ENCODE results near the gene DBP. TPM values are rescaled to one million over a fixed set of nuclear protein-coding genes. Genes with fewer than 3 reads are reported as not detected.

The DBP gene
- total RNA-seq, 4 donors from 2014 or later = 8.7 to 13.8 (median 11.6) TPM

- in situ Hi-C loops (cut with MboI; ENCODE audit: low pct_ligation_motif_present in 1 of 4, low pct_unique_long_range_greater_than_20kb in 1 of 4, low sequenced_read_pairs in 3 of 4) = no loop called here
- WGBS, 2 donors (ENCODE audit: low coverage in 1 of 2) = 76% methylated on average over 16 of the region's 16 CpGs; no CpG with 5 or more reads in 1 of the 2 donors
- peak overlapping the region in 1 of 4 donors; percentile 85 for H3K4me3 ChIP-seq
These were observed 1.7 kb upstream of the DBP start for GRCh38 chr19:48638831-48639381.

GRCh38 chr19:48637948-48638830, 1.0 kb upstream of the DBP start:
- in situ Hi-C loops (cut with MboI; ENCODE audit: low pct_ligation_motif_present in 1 of 4, low pct_unique_long_range_greater_than_20kb in 1 of 4, low sequenced_read_pairs in 3 of 4) = no loop called here
- TF ChIP-seq POLR2AphosphoS5 (IDR thresholded peaks at IDR 0.05) (peak in 2 of 3 donors; percentile 76 to 84), POLR2A (IDR thresholded peaks at IDR 0.05) (peak; percentile 80), CTCF (IDR thresholded peaks at IDR 0.05) (peak in 1 of 5 experiments; percentile 11), EP300 (IDR thresholded peaks at IDR 0.05; ENCODE audit: low read depth) (no peak)
- Histone ChIP-seq H3K4me3 (peak overlapping the region; percentile 11 to 85 (median 74)), H3K4me1 (peaks cover 22 to 47% (median 34%) of the 10 kb centered on the region in 4 donors), H3K27me3 (no peaks in the 10 kb centered on the region), H3K27ac (peak overlapping the region; percentile 94 to 98 (median 97)), H3K9me3 (no peaks in the 10 kb centered on the region), H3K36me3 (no peaks in the 10 kb centered on the region)
- WGBS, 2 donors (ENCODE audit: low coverage in 1 of 2) = 4 to 7% methylated on average over 4 to 29 of the region's 29 CpGs
- intact Hi-C loops (cut with DNase I; ENCODE audit: low total_unique reads) = no loop called here
- DNase-seq = peak; percentile 88

More at GRCh38 chr19:48638831-48639381, 1.7 kb upstream of the DBP start:
- H3K27me3 ChIP-seq = no peaks in the 10 kb centered on the region
- TF ChIP-seq POLR2A (IDR thresholded peaks at IDR 0.05) (no peak), POLR2AphosphoS5 (IDR thresholded peaks at IDR 0.05) (no peak), CTCF (IDR thresholded peaks at IDR 0.05) (no peak), EP300 (IDR thresholded peaks at IDR 0.05; ENCODE audit: low read depth) (no peak)
- no peaks in the 10 kb centered on the region for H3K9me3 ChIP-seq
- intact Hi-C loops (cut with DNase I; ENCODE audit: low total_unique reads) = no loop called here
- H3K36me3 ChIP-seq = no peaks in the 10 kb centered on the region
- peak overlapping the region; percentile 94 to 98 (median 97) for H3K27ac ChIP-seq
- peaks cover 15 to 40% (median 27%) of the 10 kb centered on the region in 4 donors for H3K4me1 ChIP-seq
- DNase-seq = peak; percentile 24

GRCh38 chr19:48637449-48637947, 319 bp upstream of the DBP start:
- Histone ChIP-seq H3K36me3 (no peaks in the 10 kb centered on the region), H3K27me3 (no peaks in the 10 kb centered on the region), H3K9me3 (no peaks in the 10 kb centered on the region), H3K27ac (peak overlapping the region; percentile 94 to 98 (median 97)), H3K4me3 (peak overlapping the region; percentile 11 to 85 (median 74)), H3K4me1 (peaks cover 27 to 54% (median 41%) of the 10 kb centered on the region in 4 donors)
- intact Hi-C loops (cut with DNase I; ENCODE audit: low total_unique reads) (no loop called here), in situ Hi-C loops (cut with MboI; ENCODE audit: low pct_ligation_motif_present in 1 of 4, low pct_unique_long_range_greater_than_20kb in 1 of 4, low sequenced_read_pairs in 3 of 4) (no loop called here)
- WGBS, 2 donors (ENCODE audit: low coverage in 1 of 2) = 0% methylated on average over 7 to 27 of the region's 38 CpGs
- peak; percentile 99 for DNase-seq
- TF ChIP-seq EP300 (IDR thresholded peaks at IDR 0.05; ENCODE audit: low read depth) = no peak
- peak; percentile 49 to 69 (median 65) for TF ChIP-seq POLR2AphosphoS5 (IDR thresholded peaks at IDR 0.05)
- no peak for TF ChIP-seq CTCF (IDR thresholded peaks at IDR 0.05)
- no peak for TF ChIP-seq POLR2A (IDR thresholded peaks at IDR 0.05)
